ENCODE data around the gene AR.
A peak's percentile ranks its signal among the peaks of the same experiment; 100 is the strongest.

Gene AR

DNA sequence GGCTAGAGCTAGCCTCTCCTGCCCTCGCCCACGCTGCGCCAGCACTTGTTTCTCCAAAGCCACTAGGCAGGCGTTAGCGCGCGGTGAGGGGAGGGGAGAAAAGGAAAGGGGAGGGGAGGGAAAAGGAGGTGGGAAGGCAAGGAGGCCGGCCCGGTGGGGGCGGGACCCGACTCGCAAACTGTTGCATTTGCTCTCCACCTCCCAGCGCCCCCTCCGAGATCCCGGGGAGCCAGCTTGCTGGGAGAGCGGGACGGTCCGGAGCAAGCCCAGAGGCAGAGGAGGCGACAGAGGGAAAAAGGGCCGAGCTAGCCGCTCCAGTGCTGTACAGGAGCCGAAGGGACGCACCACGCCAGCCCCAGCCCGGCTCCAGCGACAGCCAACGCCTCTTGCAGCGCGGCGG lies at the start of gene AR:
AR (plus strand) TSS at position 204 of the 400 bp plus-strand sequence. CDS start 1,126 bp downstream, outside the sequence.
- DNase-seq (ENCODE audit: low read depth, low spot score): peak; percentile 22
- no peaks in the 10 kb centered on the region for H3K27me3 ChIP-seq (ENCODE audit: control insufficient read depth, insufficient read depth, low read length)
- peak within 1 kb of the TSS; percentile 67; the same call in 1 of the 2 replicates for H3K4me3 ChIP-seq (ENCODE audit: low read length)
- WGBS (ENCODE audit: insufficient coverage, insufficient read length): no CpG with 5 or more reads among the region's 30 CpGs
- H3K27ac ChIP-seq (ENCODE audit: low read length): no peak within 1 kb of the TSS
- H3K4me1 ChIP-seq (ENCODE audit: control insufficient read depth, insufficient read depth, low read length): no peaks in the 10 kb centered on the region; the same call in 1 of the 2 replicates
- no peaks in the 10 kb centered on the region for H3K9me3 ChIP-seq (ENCODE audit: control insufficient read depth, insufficient read depth, low read length)
- no peaks in the 10 kb centered on the region for H3K36me3 ChIP-seq (ENCODE audit: control insufficient read depth, insufficient read depth, low read length)

- no peaks in the 10 kb centered on the region for H3K9me3 ChIP-seq (ENCODE audit: control insufficient read depth, insufficient read depth, low read length)
- H3K36me3 ChIP-seq (ENCODE audit: control insufficient read depth, insufficient read depth, low read length): no peaks in the 10 kb centered on the region
- H3K4me3 ChIP-seq (ENCODE audit: low read length): no peak overlapping the region
- no peaks in the 10 kb centered on the region for H3K4me1 ChIP-seq (ENCODE audit: control insufficient read depth, insufficient read depth, low read length)
- no peak overlapping the region for H3K27ac ChIP-seq (ENCODE audit: low read length)
- DNase-seq (ENCODE audit: low read depth, low spot score): no peak
- no peaks in the 10 kb centered on the region for H3K27me3 ChIP-seq (ENCODE audit: control insufficient read depth, insufficient read depth, low read length)
- WGBS (ENCODE audit: insufficient coverage, insufficient read length): no CpG with 5 or more reads among the region's 1 CpG
Measured at GRCh38 chrX:67500617-67501016, 43.2 kb upstream of the AR start.

- H3K4me3 ChIP-seq (ENCODE audit: low read length): no peak overlapping the region
- H3K4me1 ChIP-seq (ENCODE audit: control insufficient read depth, insufficient read depth, low read length): no peaks in the 10 kb centered on the region
- no peak for DNase-seq (ENCODE audit: low read depth, low spot score)
- no peaks in the 10 kb centered on the region for H3K36me3 ChIP-seq (ENCODE audit: control insufficient read depth, insufficient read depth, low read length)
- no peaks in the 10 kb centered on the region for H3K9me3 ChIP-seq (ENCODE audit: control insufficient read depth, insufficient read depth, low read length)
- no peak overlapping the region for H3K27ac ChIP-seq (ENCODE audit: low read length)
- H3K27me3 ChIP-seq (ENCODE audit: control insufficient read depth, insufficient read depth, low read length): no peaks in the 10 kb centered on the region
Measured at GRCh38 chrX:67503004-67503403, 40.8 kb upstream of the AR start.

DNA sequence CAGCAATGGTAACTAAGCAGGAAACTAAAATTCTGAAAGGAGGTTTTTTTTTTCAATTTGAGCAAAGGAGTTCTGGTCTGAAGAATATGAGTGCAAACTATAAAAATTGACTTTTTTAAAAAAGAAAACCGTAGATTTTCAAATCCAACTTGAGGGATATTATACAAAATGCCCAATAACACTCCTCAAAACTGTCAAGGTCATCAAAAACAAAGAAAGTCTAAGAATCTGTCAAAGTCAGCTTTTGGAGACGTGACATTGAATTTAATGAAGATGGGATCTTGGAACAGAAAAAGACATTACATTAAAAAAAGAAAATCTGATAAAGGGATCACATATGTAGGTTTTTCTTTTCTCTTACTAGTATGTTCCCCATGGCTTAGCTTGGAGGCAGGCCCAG lies 40.4 kb upstream of the AR start:
- no peak for DNase-seq (ENCODE audit: low read depth, low spot score)
- WGBS (ENCODE audit: insufficient coverage, insufficient read length): no CpG with 5 or more reads among the region's 2 CpGs
- Histone ChIP-seq H3K9me3 (ENCODE audit: control insufficient read depth, insufficient read depth, low read length) (no peaks in the 10 kb centered on the region), H3K4me1 (ENCODE audit: control insufficient read depth, insufficient read depth, low read length) (no peaks in the 10 kb centered on the region), H3K27me3 (ENCODE audit: control insufficient read depth, insufficient read depth, low read length) (no peaks in the 10 kb centered on the region), H3K4me3 (ENCODE audit: low read length) (no peak overlapping the region), H3K27ac (ENCODE audit: low read length) (no peak overlapping the region), H3K36me3 (ENCODE audit: control insufficient read depth, insufficient read depth, low read length) (no peaks in the 10 kb centered on the region)

DNA sequence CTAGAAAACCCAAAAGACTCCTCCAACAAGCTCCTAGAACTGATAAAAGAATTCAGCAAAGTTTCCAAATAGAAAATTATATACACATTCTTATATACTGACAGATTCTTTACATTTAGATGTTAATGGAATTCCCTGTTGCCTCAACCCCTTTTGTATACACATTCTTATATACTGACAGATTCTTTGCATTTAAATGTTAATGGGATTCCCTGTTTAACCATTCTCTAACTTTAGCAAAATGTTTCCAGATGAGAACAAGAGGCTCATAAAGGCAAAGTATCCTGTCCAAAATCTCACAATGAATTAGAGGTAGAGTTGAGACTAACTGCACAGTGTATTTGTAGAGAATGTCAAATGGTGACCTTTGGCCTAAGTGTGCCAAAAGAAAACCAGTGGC lies 23.1 kb upstream of the AR start:
- DNase-seq (ENCODE audit: low read depth, low spot score): no peak
- H3K4me1 ChIP-seq (ENCODE audit: control insufficient read depth, insufficient read depth, low read length): no peaks in the 10 kb centered on the region
- H3K9me3 ChIP-seq (ENCODE audit: control insufficient read depth, insufficient read depth, low read length): no peaks in the 10 kb centered on the region
- no peak overlapping the region for H3K4me3 ChIP-seq (ENCODE audit: low read length)
- H3K27me3 ChIP-seq (ENCODE audit: control insufficient read depth, insufficient read depth, low read length): no peaks in the 10 kb centered on the region
- H3K36me3 ChIP-seq (ENCODE audit: control insufficient read depth, insufficient read depth, low read length): no peaks in the 10 kb centered on the region
- no peak overlapping the region for H3K27ac ChIP-seq (ENCODE audit: low read length)

GRCh38 chrX:67523002-67523681 lies 20.7 kb upstream of the AR start:
- H3K36me3 ChIP-seq (ENCODE audit: control insufficient read depth, insufficient read depth, low read length): no peaks in the 10 kb centered on the region
- H3K27ac ChIP-seq (ENCODE audit: low read length): no peak overlapping the region
- no peak for DNase-seq (ENCODE audit: low read depth, low spot score)
- WGBS (ENCODE audit: insufficient coverage, insufficient read length): no CpG with 5 or more reads among the region's 3 CpGs
- H3K4me3 ChIP-seq (ENCODE audit: low read length): no peak overlapping the region
- no peaks in the 10 kb centered on the region for H3K9me3 ChIP-seq (ENCODE audit: control insufficient read depth, insufficient read depth, low read length)
- H3K4me1 ChIP-seq (ENCODE audit: control insufficient read depth, insufficient read depth, low read length): no peaks in the 10 kb centered on the region
- no peaks in the 10 kb centered on the region for H3K27me3 ChIP-seq (ENCODE audit: control insufficient read depth, insufficient read depth, low read length)

DNA sequence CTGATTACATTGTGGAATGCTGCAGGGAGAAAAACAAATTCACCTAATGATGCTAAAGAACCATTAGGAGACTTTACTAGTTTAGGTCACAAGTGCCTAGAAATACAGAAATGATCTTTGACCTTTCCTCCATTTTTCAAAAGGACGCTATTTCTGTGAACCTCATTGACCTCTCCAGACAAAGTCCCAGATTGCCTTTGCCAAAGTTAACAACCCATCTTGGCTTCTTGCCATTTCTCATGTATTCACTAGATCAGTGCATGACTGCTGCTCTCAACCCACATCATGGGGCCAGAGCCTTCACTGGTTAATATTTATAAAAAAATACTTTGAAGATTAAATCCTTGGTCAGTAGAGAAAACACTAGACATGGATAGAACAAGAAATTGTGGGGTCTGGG lies 19.9 kb upstream of the AR start:
- Histone ChIP-seq H3K4me1 (ENCODE audit: control insufficient read depth, insufficient read depth, low read length) (no peaks in the 10 kb centered on the region), H3K27ac (ENCODE audit: low read length) (no peak overlapping the region), H3K36me3 (ENCODE audit: control insufficient read depth, insufficient read depth, low read length) (no peaks in the 10 kb centered on the region), H3K27me3 (ENCODE audit: control insufficient read depth, insufficient read depth, low read length) (no peaks in the 10 kb centered on the region), H3K9me3 (ENCODE audit: control insufficient read depth, insufficient read depth, low read length) (no peaks in the 10 kb centered on the region), H3K4me3 (ENCODE audit: low read length) (no peak overlapping the region)
- no peak for DNase-seq (ENCODE audit: low read depth, low spot score)
- WGBS (ENCODE audit: insufficient coverage, insufficient read length): no CpG with 5 or more reads among the region's 1 CpG

- Histone ChIP-seq H3K9me3 (ENCODE audit: control insufficient read depth, insufficient read depth, low read length) (no peaks in the 10 kb centered on the region), H3K27ac (ENCODE audit: low read length) (no peak overlapping the region), H3K36me3 (ENCODE audit: control insufficient read depth, insufficient read depth, low read length) (no peaks in the 10 kb centered on the region), H3K4me1 (ENCODE audit: control insufficient read depth, insufficient read depth, low read length) (no peaks in the 10 kb centered on the region), H3K4me3 (ENCODE audit: low read length) (no peak overlapping the region), H3K27me3 (ENCODE audit: control insufficient read depth, insufficient read depth, low read length) (no peaks in the 10 kb centered on the region)
- DNase-seq (ENCODE audit: low read depth, low spot score): no peak
- no CpG with 5 or more reads among the region's 2 CpGs for WGBS (ENCODE audit: insufficient coverage, insufficient read length)
Measured at GRCh38 chrX:67524428-67524827, 19.4 kb upstream of the AR start.

GRCh38 chrX:67524950-67525691 lies 18.7 kb upstream of the AR start:
- no peaks in the 10 kb centered on the region for H3K36me3 ChIP-seq (ENCODE audit: control insufficient read depth, insufficient read depth, low read length)
- no peaks in the 10 kb centered on the region for H3K9me3 ChIP-seq (ENCODE audit: control insufficient read depth, insufficient read depth, low read length)
- no peaks in the 10 kb centered on the region for H3K4me1 ChIP-seq (ENCODE audit: control insufficient read depth, insufficient read depth, low read length)
- H3K27me3 ChIP-seq (ENCODE audit: control insufficient read depth, insufficient read depth, low read length): no peaks in the 10 kb centered on the region
- H3K27ac ChIP-seq (ENCODE audit: low read length): no peak overlapping the region
- no peak for DNase-seq (ENCODE audit: low read depth, low spot score)
- no CpG with 5 or more reads among the region's 2 CpGs for WGBS (ENCODE audit: insufficient coverage, insufficient read length)
- H3K4me3 ChIP-seq (ENCODE audit: low read length): no peak overlapping the region

DNA sequence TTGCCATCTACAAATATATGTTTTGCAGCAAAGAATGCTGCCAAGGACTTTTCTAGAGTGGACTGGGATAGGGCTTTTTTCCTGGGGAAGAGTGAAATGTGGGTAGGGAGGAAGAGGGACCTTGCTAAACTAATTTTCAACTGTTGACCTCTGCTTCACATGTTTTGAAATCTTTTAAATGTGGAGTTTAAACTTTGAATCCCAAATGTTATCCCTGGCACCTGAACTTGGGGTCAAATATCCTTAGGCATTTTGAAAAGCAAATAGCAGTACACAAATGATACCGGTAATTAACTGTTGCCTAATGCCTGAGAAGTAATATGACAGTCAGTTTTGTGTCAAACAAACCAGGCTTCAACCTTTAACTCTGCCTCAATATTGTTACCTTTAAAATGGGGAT lies 7.3 kb upstream of the AR start:
- no peaks in the 10 kb centered on the region; the same call in 1 of the 2 replicates for H3K9me3 ChIP-seq (ENCODE audit: control insufficient read depth, insufficient read depth, low read length)
- no CpG with 5 or more reads among the region's 1 CpG for WGBS (ENCODE audit: insufficient coverage, insufficient read length)
- H3K4me1 ChIP-seq (ENCODE audit: control insufficient read depth, insufficient read depth, low read length): no peaks in the 10 kb centered on the region
- H3K36me3 ChIP-seq (ENCODE audit: control insufficient read depth, insufficient read depth, low read length): no peaks in the 10 kb centered on the region
- no peak overlapping the region for H3K27ac ChIP-seq (ENCODE audit: low read length)
- DNase-seq (ENCODE audit: low read depth, low spot score): no peak
- H3K27me3 ChIP-seq (ENCODE audit: control insufficient read depth, insufficient read depth, low read length): no peaks in the 10 kb centered on the region
- no peak overlapping the region for H3K4me3 ChIP-seq (ENCODE audit: low read length)

DNA sequence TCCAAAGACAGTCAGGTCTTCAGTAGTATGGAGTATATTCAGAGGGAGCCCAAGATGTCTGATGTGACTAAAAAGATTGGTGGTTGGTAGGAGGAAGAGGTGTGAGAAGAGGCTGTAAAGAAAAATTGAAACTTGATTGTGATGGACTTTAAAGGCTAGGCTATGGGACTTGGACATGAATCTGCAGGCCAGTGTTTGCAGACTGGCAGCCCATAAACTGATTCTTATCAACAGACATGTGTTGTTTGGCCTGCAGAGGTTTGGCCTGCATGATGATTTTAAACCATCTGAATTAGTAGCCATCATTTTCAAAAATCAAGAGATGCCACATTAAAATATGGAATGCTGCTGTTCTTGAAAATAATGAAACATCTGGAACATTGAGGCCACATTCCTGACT lies 5.4 kb upstream of the AR start:
- Histone ChIP-seq H3K4me3 (ENCODE audit: low read length) (no peak overlapping the region), H3K36me3 (ENCODE audit: control insufficient read depth, insufficient read depth, low read length) (no peaks in the 10 kb centered on the region), H3K4me1 (ENCODE audit: control insufficient read depth, insufficient read depth, low read length) (no peaks in the 10 kb centered on the region), H3K9me3 (ENCODE audit: control insufficient read depth, insufficient read depth, low read length) (no peaks in the 10 kb centered on the region), H3K27ac (ENCODE audit: low read length) (no peak overlapping the region), H3K27me3 (ENCODE audit: control insufficient read depth, insufficient read depth, low read length) (no peaks in the 10 kb centered on the region)
- DNase-seq (ENCODE audit: low read depth, low spot score): no peak
